Breast epithelium (tissue), 4 donors: Measurements from ENCODE around the gene CBX8. TPM values are rescaled to one million over a fixed set of nuclear protein-coding genes. Genes with fewer than 3 reads are reported as not detected.
A peak's percentile ranks its signal among the peaks of the same experiment; 100 is the strongest.

ENCODE experiments used
- DNase-seq, 2 donors: peaks; one replicate each; pipeline ENCODE4 v3.0.0-alpha.2; 2019; ENCODE audit warnings: low spot score in 2 of 2
- H3K27ac ChIP-seq, 2 donors: fragments of 200-600 bp; sonication (generic) in 1 of 2; one replicate each; pipeline ENCODE4 v1.5.1; 2016 to 2019; ENCODE audit warnings: mild to moderate bottlenecking in 1 of 2
- H3K27me3 ChIP-seq, 2 donors: fragments of 200-600 bp; sonication (generic) in 1 of 2; one replicate each; pipeline versions ENCODE4 v1.5.1 to v1.6.0; 2017 to 2019; ENCODE audit warnings: control low read depth in 1 of 2, mild to moderate bottlenecking in 1 of 2
- H3K36me3 ChIP-seq: fragments of 200-600 bp; one replicate; pipeline ENCODE4 v1.5.1; 2019
- H3K4me1 ChIP-seq, 2 donors: fragments of 200-600 bp; sonication (generic); one replicate each; pipeline ENCODE4 v1.5.1; 2016 to 2019; ENCODE audit warnings: control low read depth in 1 of 2
- H3K4me3 ChIP-seq, 3 donors: fragments of 200-600 bp; sonication (generic); 1 replicate in 2 of 3; 2 replicates in 1 of 3; pipeline ENCODE4 v1.5.1; 2016 to 2019; ENCODE audit warnings: mild to moderate bottlenecking in 3 of 3, moderate library complexity in 2 of 3
- H3K9me3 ChIP-seq, 2 donors: fragments of 200-600 bp; sonication (generic) in 1 of 2; one replicate each; pipeline ENCODE4 v1.5.1; 2016 to 2019; ENCODE audit warnings: control low read depth in 1 of 2
- POLR2A ChIP-seq: fragments of 450-650 bp; IDR thresholded peaks from one replicate; pipeline ENCODE4 v1.6.1; 2016; ENCODE audit warnings: antibody characterized with exemption, mild to moderate bottlenecking, moderate library complexity
- POLR2AphosphoS5 ChIP-seq, 3 donors: sonication (generic); formaldehyde crosslinking; IDR thresholded peaks; one replicate each; pipeline ENCODE4 v1.6.1; 2017; ENCODE audit warnings: antibody characterized with exemption in 3 of 3
- intact Hi-C: fragments of 100-400 bp; cut with DNase I; formaldehyde crosslinking; loops from one replicate; pipeline ENCODE4 v1.15.1; 2023; ENCODE audit warnings: low total_unique reads
- total RNA-seq, 3 donors: library from RNA; depleted of rRNA; stranded (reverse); fragments of >200 nt; gene quantifications; one replicate each; pipeline ENCODE4 v1.1.0, GENCODE V29; 2016
- TF ChIP-seq, protein P1 (sequence below), 3 donors: fragments of 450-650 bp; IDR thresholded peaks; one replicate each; pipeline ENCODE4 v1.5.1; 2016 to 2017; ENCODE audit warnings: antibody characterized with exemption in 3 of 3, mild to moderate bottlenecking in 3 of 3, moderate library complexity in 3 of 3

The CBX8 gene
- total RNA-seq, 3 donors from 2014 or later = 1.9 to 9.2 (median 6.7) TPM

- intact Hi-C loops = no loop called here
- H3K36me3 ChIP-seq = no peaks in the 10 kb centered on the region
- H3K4me1 ChIP-seq = peaks cover 32 to 42% of the 10 kb centered on the region in 2 donors
- no peaks in the 10 kb centered on the region for H3K9me3 ChIP-seq
- peak overlapping the region; percentile 83 to 98 for H3K27ac ChIP-seq
- peak overlapping the region; percentile 1 to 96 (median 80) for H3K4me3 ChIP-seq
- TF ChIP-seq, protein P1, sequence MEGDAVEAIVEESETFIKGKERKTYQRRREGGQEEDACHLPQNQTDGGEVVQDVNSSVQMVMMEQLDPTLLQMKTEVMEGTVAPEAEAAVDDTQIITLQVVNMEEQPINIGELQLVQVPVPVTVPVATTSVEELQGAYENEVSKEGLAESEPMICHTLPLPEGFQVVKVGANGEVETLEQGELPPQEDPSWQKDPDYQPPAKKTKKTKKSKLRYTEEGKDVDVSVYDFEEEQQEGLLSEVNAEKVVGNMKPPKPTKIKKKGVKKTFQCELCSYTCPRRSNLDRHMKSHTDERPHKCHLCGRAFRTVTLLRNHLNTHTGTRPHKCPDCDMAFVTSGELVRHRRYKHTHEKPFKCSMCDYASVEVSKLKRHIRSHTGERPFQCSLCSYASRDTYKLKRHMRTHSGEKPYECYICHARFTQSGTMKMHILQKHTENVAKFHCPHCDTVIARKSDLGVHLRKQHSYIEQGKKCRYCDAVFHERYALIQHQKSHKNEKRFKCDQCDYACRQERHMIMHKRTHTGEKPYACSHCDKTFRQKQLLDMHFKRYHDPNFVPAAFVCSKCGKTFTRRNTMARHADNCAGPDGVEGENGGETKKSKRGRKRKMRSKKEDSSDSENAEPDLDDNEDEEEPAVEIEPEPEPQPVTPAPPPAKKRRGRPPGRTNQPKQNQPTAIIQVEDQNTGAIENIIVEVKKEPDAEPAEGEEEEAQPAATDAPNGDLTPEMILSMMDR (IDR thresholded peaks at IDR 0.05) = no peak
- peak in 1 of 3 donors; percentile 62 for TF ChIP-seq POLR2AphosphoS5 (IDR thresholded peaks at IDR 0.05)
- DNase-seq = peak in 1 of 2 donors; percentile 52
- H3K27me3 ChIP-seq = peaks cover 11 to 37% of the 10 kb centered on the region in 2 donors
Measured at GRCh38 chr17:79840269-79840988, 43.6 kb upstream of the CBX8 start.

GRCh38 chr17:79839356-79840268 lies 42.7 kb upstream of the CBX8 start, which contains the start of gene CBX4:
Gene CBX4 (minus strand): TSS chr17:79839440. CDS start chr17:79839251, 189 bp downstream.
- Histone ChIP-seq H3K27ac (peak within 1 kb of the TSS; percentile 92 to 98), H3K27me3 (peaks cover 11 to 37% of the 10 kb centered on the region in 2 donors), H3K4me3 (peak within 1 kb of the TSS; percentile 74 to 96 (median 80)), H3K36me3 (no peaks in the 10 kb centered on the region), H3K9me3 (no peaks in the 10 kb centered on the region), H3K4me1 (peaks cover 29 to 42% of the 10 kb centered on the region in 2 donors)
- DNase-seq = peak; percentile 95 to 96
- peak; percentile 34 for TF ChIP-seq POLR2A
- TF ChIP-seq, protein P1 (IDR thresholded peaks at IDR 0.05) = peak; percentile 67 to 77 (median 71)
- peak in 2 of 3 donors; percentile 25 to 76 for TF ChIP-seq POLR2AphosphoS5 (IDR thresholded peaks at IDR 0.05)
- intact Hi-C loops = loop anchor here (1.0 to 5.0 kb wide), 2 partner anchors 41 to 1548 kb away; no protein-coding TSS in a partner anchor

GRCh38 chr17:79838522-79839274 lies 41.8 kb upstream of the CBX8 start:
- H3K27ac ChIP-seq = peak overlapping the region; percentile 92 to 98
- DNase-seq = no peak
- peaks cover 11 to 37% of the 10 kb centered on the region in 2 donors for H3K27me3 ChIP-seq
- H3K36me3 ChIP-seq = no peaks in the 10 kb centered on the region
- intact Hi-C loops = loop anchor here (1.0 to 5.0 kb wide), 2 partner anchors 40 to 1549 kb away; no protein-coding TSS in a partner anchor
- H3K4me1 ChIP-seq = peaks cover 29 to 42% of the 10 kb centered on the region in 2 donors
- no peaks in the 10 kb centered on the region for H3K9me3 ChIP-seq
- peak overlapping the region; percentile 74 to 96 (median 80) for H3K4me3 ChIP-seq
- TF ChIP-seq, protein P1 (IDR thresholded peaks at IDR 0.05) = no peak
- TF ChIP-seq POLR2AphosphoS5 (IDR thresholded peaks at IDR 0.05) (peak in 1 of 3 donors; percentile 26), POLR2A (no peak)

- Histone ChIP-seq H3K27me3 (peaks cover 11 to 33% of the 10 kb centered on the region in 2 donors), H3K4me1 (peaks cover 25 to 41% of the 10 kb centered on the region in 2 donors), H3K36me3 (no peaks in the 10 kb centered on the region), H3K9me3 (no peaks in the 10 kb centered on the region), H3K27ac (peak overlapping the region; percentile 92 to 98), H3K4me3 (peak overlapping the region; percentile 74 to 96 (median 80))
- no peak for DNase-seq
- no peak for TF ChIP-seq POLR2A
- TF ChIP-seq POLR2AphosphoS5 (IDR thresholded peaks at IDR 0.05) = peak in 1 of 3 donors; percentile 4
- TF ChIP-seq, protein P1 (IDR thresholded peaks at IDR 0.05) = no peak
- intact Hi-C loops = loop anchor here (5.0 kb wide), 1 partner anchor 1549 kb away; no protein-coding TSS in a partner anchor
Measured at GRCh38 chr17:79837888-79838521, 41.1 kb upstream of the CBX8 start.
